ENCODE measurements around the gene PDCD1.

The PDCD1 gene

DNA sequence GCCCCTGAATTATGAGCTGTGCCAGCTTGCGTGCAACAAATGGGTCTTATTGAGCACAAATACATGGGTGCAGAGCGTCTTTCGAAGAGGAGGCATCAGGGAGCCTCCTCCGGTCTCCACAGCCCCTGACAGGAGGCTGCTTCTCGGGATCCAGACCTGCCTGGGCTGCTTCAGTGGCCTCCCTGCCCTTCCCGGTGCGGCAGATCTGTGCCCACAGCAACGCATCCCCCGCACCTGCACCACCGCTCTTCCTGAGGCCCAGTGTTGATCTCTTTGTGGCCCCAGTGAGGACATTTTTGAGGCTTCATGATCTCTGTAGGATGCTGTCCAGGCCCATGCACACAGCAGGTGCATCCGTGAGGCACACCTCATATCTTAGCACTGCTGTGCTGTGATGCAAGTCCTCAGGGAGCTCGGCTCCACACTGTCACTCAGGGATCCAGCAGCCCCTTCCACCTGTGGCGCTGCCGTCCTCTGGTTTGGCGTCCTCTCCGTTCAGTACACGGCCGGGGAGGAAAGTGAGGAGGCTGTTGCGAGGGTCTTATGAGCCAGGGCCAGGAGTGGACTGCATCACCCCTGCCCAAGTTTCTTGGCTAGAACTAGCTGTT is 28.2 kb upstream of the PDCD1 start:
- Histone ChIP-seq H3K4me3 (replicated peaks; ENCODE audit: low read depth, low read length) (no peak overlapping the region), H3K36me3 (ENCODE audit: control insufficient read depth, insufficient read depth, low read length) (peaks cover 3% of the 10 kb centered on the region), H3K27me3 (replicated peaks; ENCODE audit: control insufficient read depth, insufficient read depth, low read length) (no peaks in the 10 kb centered on the region)
- TF ChIP-seq, protein P1, sequence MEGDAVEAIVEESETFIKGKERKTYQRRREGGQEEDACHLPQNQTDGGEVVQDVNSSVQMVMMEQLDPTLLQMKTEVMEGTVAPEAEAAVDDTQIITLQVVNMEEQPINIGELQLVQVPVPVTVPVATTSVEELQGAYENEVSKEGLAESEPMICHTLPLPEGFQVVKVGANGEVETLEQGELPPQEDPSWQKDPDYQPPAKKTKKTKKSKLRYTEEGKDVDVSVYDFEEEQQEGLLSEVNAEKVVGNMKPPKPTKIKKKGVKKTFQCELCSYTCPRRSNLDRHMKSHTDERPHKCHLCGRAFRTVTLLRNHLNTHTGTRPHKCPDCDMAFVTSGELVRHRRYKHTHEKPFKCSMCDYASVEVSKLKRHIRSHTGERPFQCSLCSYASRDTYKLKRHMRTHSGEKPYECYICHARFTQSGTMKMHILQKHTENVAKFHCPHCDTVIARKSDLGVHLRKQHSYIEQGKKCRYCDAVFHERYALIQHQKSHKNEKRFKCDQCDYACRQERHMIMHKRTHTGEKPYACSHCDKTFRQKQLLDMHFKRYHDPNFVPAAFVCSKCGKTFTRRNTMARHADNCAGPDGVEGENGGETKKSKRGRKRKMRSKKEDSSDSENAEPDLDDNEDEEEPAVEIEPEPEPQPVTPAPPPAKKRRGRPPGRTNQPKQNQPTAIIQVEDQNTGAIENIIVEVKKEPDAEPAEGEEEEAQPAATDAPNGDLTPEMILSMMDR (IDR thresholded peaks at IDR 0.05; ENCODE audit: insufficient read depth, low read length, poor library complexity, severe bottlenecking): no peak
- no peak for DNase-seq (ENCODE audit: extremely low read depth, insufficient read length)

DNA sequence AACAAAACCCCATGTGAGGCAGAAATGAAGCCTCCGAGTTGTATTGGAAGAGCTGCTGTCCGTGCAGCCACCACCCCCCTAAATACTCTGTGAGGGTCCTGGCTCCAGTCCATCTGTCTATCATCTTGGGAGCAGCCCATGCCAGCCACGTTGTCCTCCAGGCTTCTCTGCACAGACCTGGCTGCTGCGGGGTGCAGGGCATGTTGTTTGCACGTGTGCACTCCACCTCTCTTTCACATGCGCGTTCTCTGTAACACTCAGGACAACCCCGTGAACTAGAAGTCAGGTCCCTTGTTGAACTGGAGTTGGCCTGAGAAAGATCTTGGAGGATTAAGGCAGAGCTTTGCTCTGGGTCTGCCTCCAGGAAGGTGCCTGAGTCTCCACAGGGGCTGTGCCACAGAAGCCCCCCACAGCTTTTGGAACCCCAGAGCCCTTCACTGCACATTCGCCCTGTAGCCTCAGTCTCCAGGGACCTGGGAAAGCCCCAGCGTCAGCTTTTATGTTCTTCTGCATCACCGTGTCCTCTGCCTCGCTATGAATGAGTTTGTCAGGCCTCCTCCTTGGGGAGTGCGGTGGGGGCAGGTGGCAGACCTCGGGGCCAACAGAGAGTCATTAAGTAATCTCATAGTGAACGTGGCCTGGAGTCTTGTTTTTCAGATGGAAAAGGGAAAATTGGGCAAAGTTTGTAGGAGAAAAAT is 27.4 kb upstream of the PDCD1 start:
- peak; percentile 49 for DNase-seq (ENCODE audit: extremely low read depth, insufficient read length)
- TF ChIP-seq, protein P1 (IDR thresholded peaks at IDR 0.05; ENCODE audit: insufficient read depth, low read length, poor library complexity, severe bottlenecking): no peak
- Histone ChIP-seq H3K27me3 (replicated peaks; ENCODE audit: control insufficient read depth, insufficient read depth, low read length) (no peaks in the 10 kb centered on the region), H3K36me3 (ENCODE audit: control insufficient read depth, insufficient read depth, low read length) (peaks cover 3% of the 10 kb centered on the region), H3K4me3 (replicated peaks; ENCODE audit: low read depth, low read length) (no peak overlapping the region)

DNA sequence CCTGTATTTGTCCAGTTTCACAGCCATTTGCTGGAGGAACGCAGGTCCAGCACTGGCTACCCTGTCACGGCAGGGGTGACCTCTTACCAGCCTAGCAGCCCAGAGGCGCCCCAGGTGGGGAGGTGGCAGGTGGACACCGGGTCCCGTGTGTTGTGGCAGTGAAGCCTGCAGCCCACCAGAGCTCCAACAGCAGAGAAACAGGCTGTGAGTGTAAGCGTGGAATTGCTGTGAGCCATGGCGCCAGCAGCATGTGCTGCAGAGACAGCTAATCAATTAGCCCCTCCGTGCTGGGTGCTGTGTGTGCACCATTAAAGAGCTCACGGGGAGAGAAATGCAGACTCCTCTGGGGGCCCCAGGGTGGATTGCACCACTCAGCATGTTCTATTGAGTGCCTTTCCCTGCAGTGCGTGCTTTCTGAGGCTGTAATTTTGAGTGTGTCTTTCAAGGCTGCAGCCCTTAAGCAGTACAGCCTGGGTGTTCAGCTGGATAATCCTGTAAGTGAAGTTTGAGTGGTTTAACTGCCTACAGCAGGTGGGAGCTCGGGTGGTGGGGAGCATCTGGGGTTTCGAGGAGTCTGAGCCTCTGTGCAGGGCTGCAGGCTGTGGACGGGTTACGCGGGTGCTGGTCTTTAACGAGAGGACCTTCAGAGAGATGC is 26.7 kb upstream of the PDCD1 start:
- TF ChIP-seq, protein P1 (IDR thresholded peaks at IDR 0.05; ENCODE audit: insufficient read depth, low read length, poor library complexity, severe bottlenecking): no peak
- peaks cover 3% of the 10 kb centered on the region for H3K36me3 ChIP-seq (ENCODE audit: control insufficient read depth, insufficient read depth, low read length)
- H3K27me3 ChIP-seq (replicated peaks; ENCODE audit: control insufficient read depth, insufficient read depth, low read length): no peaks in the 10 kb centered on the region
- no peak for DNase-seq (ENCODE audit: extremely low read depth, insufficient read length)
- no peak overlapping the region for H3K4me3 ChIP-seq (replicated peaks; ENCODE audit: low read depth, low read length)

DNA sequence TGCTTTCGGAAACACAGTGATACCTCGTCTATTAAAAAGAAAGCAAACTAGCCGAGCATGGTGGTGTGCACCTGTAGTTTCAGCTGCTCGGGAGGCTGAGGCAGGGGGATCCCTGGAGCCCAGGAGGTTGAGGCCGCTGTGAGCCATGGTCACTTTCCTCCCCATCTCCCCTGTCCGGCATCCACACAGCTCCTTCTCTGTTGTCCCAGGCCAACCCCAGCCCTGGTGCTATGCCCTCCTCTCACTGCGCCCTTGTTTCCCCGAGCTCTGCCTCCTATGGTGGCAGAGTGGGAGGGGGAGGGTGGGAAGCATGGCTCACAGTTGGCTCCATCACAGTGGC is 26.2 kb upstream of the PDCD1 start:
- Histone ChIP-seq H3K36me3 (ENCODE audit: control insufficient read depth, insufficient read depth, low read length) (peaks cover 3% of the 10 kb centered on the region), H3K4me3 (replicated peaks; ENCODE audit: low read depth, low read length) (no peak overlapping the region), H3K27me3 (replicated peaks; ENCODE audit: control insufficient read depth, insufficient read depth, low read length) (no peaks in the 10 kb centered on the region)
- DNase-seq (ENCODE audit: extremely low read depth, insufficient read length): no peak
- TF ChIP-seq, protein P1 (IDR thresholded peaks at IDR 0.05; ENCODE audit: insufficient read depth, low read length, poor library complexity, severe bottlenecking): no peak

DNA sequence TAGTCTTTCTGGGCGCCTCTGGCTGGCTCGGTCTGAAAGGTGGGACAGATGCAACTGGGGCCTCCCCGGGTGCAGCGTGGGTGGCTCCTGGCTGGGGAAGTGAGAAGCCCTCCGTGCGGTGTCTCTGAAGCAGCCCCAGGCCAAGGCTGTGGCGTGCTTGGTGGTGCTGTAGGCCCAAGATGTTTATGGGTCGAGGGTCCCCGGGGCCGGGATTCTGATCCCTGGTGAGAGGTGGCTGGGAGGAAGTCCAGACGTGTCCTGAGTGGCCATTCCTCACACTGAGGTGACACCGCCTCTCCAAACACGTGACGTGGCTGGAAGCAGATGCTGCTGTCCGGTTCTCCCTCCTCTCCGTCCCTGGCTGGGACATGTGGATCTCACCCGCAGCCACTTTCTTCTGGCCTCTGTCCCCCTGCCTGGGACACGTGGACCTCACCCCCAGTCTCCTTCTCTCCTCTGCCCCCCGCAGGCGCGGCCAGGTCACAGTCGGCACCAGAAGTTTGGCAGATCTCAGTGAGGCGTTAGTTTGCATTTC is 23.5 kb upstream of the PDCD1 start:
- Histone ChIP-seq H3K36me3 (ENCODE audit: control insufficient read depth, insufficient read depth, low read length) (peaks cover 3% of the 10 kb centered on the region), H3K4me3 (replicated peaks; ENCODE audit: low read depth, low read length) (peak overlapping the region; percentile 63), H3K27me3 (replicated peaks; ENCODE audit: control insufficient read depth, insufficient read depth, low read length) (no peaks in the 10 kb centered on the region)
- TF ChIP-seq, protein P1 (IDR thresholded peaks at IDR 0.05; ENCODE audit: insufficient read depth, low read length, poor library complexity, severe bottlenecking): peak; percentile 47
- no peak for DNase-seq (ENCODE audit: extremely low read depth, insufficient read length)

Measured in GM06990 (cell line).